IPS-18c (cell line): Measurements from ENCODE around the gene ECE2.

Source experiments
- H3K4me3 ChIP-seq: 2 replicates; pipeline ENCODE4 v1.7.0; 2013; ENCODE audit warnings: low read depth, mild to moderate bottlenecking, low read length, moderate library complexity; ENCODE audit not compliant: insufficient read depth
- H3K9me3 ChIP-seq: one replicate; pipeline ENCODE4 v1.6.1; 2013; ENCODE audit warnings: mild to moderate bottlenecking, low read length, moderate library complexity; ENCODE audit not compliant: control insufficient read depth, insufficient read depth

Gene ECE2

DNA sequence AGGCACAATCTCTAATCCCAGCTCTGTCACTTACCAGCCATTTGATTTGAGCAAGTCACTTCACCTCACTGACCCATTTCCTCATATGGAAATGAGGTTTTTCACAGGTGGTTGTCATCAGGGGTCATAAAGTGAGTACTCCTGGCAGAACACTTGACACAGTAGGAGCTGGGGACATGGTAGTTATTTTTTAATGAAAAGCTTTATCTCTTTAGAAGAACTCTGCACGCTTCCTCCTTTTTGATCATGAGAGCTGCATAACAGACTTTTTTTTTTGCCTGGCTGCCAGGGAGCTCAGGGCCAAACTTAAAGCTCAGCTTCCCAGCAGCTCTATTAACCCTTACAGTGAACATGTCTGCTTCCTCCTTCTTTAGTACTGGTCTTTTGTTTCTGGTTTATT, 38.0 kb upstream of the ECE2 start:
- H3K9me3 ChIP-seq: peaks cover 7% of the 10 kb centered on the region
- no peak overlapping the region for H3K4me3 ChIP-seq

DNA sequence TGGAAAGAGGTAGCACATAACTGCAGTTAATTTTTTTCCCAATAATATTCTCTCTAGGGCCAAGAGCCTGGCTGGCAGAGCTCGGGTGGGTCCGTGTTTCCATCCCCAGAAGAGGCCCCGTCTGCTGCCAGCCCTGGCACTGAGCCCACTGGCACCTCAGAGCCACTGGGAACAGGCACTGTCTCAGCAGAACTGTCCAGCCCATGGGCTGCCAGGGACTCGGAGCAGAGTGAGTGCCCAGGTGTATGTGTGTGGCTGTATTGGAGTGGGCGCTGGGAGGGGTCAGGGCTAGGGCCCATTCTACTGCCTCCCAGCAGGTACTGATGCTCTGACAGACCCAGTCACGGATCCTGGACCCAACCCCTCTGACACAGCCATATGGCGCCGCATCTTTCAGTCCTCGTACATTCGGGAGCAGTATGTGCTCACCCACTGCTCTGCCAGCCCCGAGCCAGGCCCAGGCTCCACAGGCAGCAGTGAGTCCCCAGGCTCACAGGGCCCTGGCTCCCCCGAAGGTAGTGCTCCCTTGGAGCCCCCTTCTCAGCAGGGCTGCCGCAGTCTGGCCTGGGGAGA, 37.5 kb upstream of the ECE2 start:
- Histone ChIP-seq H3K4me3 (no peak overlapping the region), H3K9me3 (peaks cover 7% of the 10 kb centered on the region)

- Histone ChIP-seq H3K4me3 (no peak overlapping the region), H3K9me3 (peaks cover 7% of the 10 kb centered on the region)
Observed at GRCh38 chr3:184239221-184239620, 36.6 kb upstream of the ECE2 start.

GRCh38 chr3:184239708-184240107, 36.1 kb upstream of the ECE2 start:
- peaks cover 6% of the 10 kb centered on the region for H3K9me3 ChIP-seq
- no peak overlapping the region for H3K4me3 ChIP-seq

DNA sequence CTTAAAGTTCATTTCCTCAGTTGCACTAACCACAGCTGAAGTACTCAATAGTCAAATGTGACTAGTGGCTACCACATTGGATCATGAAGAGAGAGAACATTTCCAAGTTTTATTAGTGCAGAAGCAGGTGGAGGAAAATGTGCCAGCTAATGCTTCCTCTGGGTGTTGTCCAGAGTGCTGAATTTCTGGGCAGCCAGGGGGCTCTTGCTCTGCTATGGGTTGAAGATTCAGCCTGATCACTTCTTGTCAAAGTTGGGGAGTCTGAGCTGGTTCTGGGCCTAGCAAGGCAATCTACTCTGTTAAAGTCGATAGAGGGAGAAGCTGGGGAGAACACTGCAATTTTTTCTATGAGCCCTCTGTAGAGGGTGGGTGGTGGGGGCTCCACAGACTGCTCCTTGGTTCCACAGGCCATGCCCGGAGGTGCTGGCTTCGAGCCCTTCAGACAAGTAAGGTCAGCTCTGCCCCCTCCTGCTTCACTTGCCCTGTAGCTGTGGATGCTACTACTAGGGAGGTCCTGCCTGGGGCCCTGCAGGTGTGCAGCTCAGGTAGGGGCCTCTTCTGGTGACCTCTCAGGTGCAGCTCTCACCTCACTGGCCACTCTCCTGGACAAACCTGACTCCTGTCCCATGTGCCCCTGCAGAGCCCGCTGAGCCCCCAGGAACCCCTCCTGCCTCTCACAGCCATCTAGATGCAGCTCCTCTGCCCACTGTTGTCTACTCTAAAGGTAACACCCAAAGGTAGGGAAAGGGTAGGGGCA, 35.3 kb upstream of the ECE2 start:
- Histone ChIP-seq H3K9me3 (peaks cover 4% of the 10 kb centered on the region), H3K4me3 (no peak overlapping the region)

- no peak overlapping the region; the same call in 1 of the 2 replicates for H3K4me3 ChIP-seq
- H3K9me3 ChIP-seq: peaks cover 4% of the 10 kb centered on the region
Observed at GRCh38 chr3:184241141-184241446, 34.7 kb upstream of the ECE2 start.

DNA sequence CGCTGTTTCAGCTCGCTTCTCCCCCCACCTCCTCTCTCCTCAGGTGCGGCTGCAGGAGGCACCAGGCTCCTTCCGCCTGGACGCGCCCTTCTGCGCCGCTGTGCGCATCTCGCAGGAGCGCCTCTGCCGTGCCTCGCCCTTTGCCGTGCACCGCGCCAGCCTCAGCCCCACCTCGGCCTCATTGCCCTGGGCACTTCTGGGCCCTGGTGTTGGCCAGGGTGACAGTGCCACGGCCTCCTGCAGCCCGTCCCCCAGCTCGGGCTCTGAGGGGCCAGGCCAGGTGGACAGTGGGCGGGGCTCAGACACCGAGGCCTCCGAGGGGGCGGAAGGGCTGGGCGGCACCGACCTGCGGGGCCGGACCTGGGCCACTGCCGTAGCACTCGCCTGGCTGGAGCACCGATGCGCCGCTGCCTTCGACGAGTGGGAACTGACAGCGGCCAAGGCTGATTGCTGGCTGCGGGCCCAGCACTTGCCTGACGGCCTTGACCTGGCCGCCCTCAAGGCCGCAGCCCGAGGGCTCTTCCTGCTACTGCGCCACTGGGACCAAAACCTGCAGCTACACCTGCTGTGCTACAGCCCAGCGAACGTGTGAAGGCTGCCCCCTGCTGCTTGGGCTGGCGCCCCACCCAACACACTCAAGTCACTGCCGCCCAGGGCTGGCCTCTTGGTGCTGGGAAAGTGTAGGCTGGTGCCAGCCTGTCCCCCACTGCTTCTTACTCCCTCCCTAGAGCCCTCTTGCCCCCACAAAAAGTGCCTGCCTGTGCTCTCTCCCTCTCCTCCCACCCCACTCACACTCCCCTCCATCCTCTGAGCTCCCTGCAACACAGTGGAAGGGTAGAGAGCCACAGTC, 34.1 kb upstream of the ECE2 start:
- peaks cover 4% of the 10 kb centered on the region for H3K9me3 ChIP-seq
- H3K4me3 ChIP-seq: peak overlapping the region; percentile 31; the same call in 1 of the 2 replicates

- Histone ChIP-seq H3K4me3 (no peak overlapping the region), H3K9me3 (no peaks in the 10 kb centered on the region)
Observed at GRCh38 chr3:184242297-184242685, 33.5 kb upstream of the ECE2 start.

DNA sequence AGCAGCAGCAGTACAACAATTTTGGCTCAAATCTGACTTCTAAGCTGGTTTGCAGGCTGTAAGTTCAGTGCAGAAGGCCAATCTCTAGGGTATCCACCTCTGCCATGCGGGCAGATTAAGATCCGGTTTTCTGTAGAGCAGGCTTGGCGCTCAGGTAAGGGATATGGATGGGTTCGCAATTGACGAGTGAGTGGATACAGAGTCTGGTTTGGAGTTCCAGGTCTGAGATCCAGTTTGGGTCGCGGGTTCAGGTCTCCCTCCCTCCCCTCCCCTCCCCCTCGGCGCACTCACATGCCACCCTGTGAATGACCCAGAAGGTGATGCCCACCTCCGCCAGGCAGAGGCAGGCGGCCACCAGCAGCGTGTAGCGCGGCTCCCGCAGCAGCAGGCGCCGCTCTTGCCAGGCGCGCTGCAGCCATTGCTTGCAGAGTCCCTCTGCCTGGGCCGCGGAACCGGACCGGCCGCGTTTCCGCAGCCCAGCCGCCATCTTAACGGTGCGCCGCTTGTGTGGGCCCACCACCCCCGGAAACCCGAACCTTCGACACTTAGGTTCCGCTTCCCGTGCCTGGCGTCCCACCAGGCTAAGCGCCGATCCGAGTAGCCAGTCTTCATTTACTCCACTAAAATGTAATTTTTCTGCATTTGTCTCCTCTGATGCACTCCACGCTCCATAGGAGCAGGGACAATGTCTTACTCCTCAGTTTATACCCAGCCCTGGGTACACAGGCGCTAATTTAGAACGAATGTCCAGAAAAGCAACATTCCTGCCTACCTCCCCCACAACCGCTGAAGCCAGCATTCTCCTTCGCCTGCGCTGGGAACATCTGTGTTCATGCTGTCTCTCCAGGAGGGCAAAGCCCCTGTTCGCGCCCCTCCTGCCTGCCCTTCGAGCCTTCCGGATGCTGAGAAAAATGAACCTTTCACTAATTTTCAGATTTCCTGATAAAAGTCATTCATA, 27.1 kb upstream of the ECE2 start, which contains the start of gene ALG3:
ALG3 (minus strand) TSS at position 509 of the 958 bp plus-strand sequence; CDS start at position 487, 22 bp downstream.
- peak within 1 kb of the TSS; percentile 82 for H3K4me3 ChIP-seq

DNA sequence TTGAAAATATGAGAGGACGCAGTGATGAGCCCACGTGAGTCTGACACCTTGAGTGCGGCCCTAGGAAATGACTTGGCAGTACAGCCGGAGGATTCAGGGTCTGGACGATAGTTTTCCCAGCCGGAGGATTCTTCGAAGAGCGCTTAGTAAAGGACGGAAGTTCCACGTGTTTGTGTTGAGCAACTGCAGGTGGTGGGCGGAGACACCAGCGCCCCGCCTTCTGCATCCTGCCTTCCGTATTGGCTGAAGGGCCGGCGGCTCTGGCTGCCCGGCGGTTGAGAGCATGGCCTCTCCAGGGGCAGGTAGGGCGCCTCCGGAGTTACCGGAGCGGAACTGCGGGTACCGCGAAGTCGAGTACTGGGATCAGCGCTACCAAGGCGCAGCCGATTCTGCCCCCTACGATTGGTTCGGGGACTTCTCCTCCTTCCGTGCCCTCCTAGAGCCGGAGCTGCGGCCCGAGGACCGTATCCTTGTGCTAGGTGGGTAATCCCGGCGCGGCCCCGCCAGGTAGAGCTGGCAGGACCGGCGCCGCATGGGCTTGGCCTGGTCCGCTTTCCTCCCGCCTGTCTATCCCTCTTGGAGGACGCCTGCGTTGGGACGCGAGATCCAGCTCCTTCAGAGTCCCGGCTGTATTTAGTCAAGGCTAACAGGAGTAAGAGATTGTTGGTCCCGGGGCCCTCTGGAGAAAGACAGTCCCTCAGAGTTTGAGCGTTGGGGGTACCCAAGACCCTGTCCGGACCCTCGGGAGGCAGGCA, 26.2 kb upstream of the ECE2 start, which contains the start of gene EEF1AKMT4:
EEF1AKMT4 (plus strand) TSS at position 261 of the 755 bp plus-strand sequence; CDS start at position 284, 23 bp downstream.
- Histone ChIP-seq H3K9me3 (no peaks in the 10 kb centered on the region), H3K4me3 (peak within 1 kb of the TSS; percentile 82)

More for the DNA sequence above, 27.1 kb upstream of the ECE2 start, which contains the start of gene ALG3:
- no peaks in the 10 kb centered on the region for H3K9me3 ChIP-seq

DNA sequence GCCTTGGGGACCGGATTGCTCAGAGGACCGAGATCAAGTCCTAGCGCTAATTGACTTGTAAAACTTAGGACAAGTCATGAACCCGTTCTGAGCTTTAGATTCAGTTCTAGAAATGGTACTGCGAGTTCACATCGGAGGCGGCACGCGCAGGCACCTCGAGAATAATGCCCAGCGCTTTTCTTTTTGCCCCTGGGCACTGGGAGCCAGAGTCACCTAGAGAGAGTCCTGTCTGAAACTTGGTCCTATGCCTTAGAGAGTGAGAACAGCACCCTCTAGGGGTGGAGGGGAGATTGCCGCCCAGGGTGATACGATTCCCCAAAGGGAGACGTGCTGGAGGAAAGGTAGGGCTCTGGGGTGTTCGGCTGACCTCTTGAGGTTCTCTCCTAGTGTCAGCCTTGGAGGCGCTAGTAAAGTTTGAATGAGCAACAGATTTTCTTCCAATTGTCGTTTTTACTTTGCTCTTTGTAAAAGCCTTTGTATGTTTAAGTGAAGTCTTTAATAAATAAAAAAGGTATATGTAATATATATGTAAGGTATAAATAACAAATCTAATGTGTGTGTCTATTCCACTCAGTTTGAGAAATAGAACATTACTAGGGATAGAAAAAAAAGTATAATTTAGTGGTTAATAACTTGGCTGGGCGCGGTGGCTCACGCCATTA, 25.5 kb upstream of the ECE2 start:
- Histone ChIP-seq H3K4me3 (peak overlapping the region; percentile 82), H3K9me3 (no peaks in the 10 kb centered on the region)

GRCh38 chr3:184255291-184256039, 20.4 kb upstream of the ECE2 start:
- H3K4me3 ChIP-seq: no peak overlapping the region
- H3K9me3 ChIP-seq: peaks cover 2% of the 10 kb centered on the region

DNA sequence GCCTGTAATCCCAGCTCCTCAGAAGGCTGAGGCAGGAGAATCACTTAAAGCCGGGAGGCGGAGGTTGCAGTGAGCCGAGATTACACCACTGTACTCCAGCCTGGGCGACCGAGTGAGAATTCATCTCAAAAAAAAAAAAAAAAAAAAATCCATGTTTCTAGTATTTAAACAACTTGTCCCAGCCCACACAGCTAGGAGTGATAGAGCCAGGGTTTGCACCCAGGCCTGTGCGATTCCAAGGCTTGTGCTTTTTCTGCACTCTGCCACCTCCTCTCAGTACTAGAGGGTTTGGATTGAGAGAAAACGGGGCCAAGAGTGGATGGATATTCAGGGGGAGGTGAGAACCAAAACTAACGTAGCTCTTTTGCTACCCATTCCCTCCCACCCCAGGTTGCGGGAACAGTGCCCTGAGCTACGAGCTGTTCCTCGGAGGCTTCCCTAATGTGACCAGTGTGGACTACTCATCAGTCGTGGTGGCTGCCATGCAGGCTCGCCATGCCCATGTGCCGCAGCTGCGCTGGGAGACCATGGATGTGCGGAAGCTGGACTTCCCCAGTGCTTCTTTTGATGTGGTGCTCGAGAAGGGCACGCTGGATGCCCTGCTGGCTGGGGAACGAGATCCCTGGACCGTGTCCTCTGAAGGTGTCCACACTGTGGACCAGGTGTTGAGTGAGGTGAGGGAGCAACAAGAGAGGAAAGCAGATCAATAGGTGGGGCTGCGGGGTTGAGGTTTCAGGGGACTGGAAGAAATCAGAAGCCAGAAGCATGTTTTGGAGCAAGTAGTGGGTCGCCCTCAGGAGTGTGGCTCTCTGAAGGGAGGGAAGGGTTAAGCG, 18.5 kb upstream of the ECE2 start:
- Histone ChIP-seq H3K4me3 (no peak overlapping the region), H3K9me3 (peaks cover 2% of the 10 kb centered on the region)

GRCh38 chr3:184258926-184259325, 16.9 kb upstream of the ECE2 start:
- H3K4me3 ChIP-seq: no peak overlapping the region
- peaks cover 2% of the 10 kb centered on the region for H3K9me3 ChIP-seq
